Kidney (tissue), 14 donors: ENCODE results near the gene VPS13A. TPM values are rescaled to one million over a fixed set of nuclear protein-coding genes. Genes with fewer than 3 reads are reported as not detected.

Source experiments
- DNase-seq, 5 donors: peaks; one replicate each; pipeline ENCODE4 v3.0.0-alpha.2; 2013 to 2020
- FAIRE-seq: peaks from 2 replicates; lab custom pipeline; 2012; peaks lifted over from hg19 to GRCh38; lab: Jason Lieb, UNC
- H3K27ac ChIP-seq, 2 donors: one replicate each; pipeline ENCODE4 v1.7.0; 2013; ENCODE audit warnings: low read depth in 2 of 2, low read length in 2 of 2, inconsistent platforms in 1 of 2
- H3K27me3 ChIP-seq: one replicate; pipeline ENCODE4 v1.7.1; 2013; ENCODE audit warnings: low read length, inconsistent platforms; ENCODE audit not compliant: control insufficient read depth, insufficient read depth
- H3K36me3 ChIP-seq, 3 donors: one replicate each; pipeline versions ENCODE4 v1.7.0 to v1.7.1; 2013; ENCODE audit warnings: low read length in 3 of 3, control low read depth in 1 of 3, inconsistent platforms in 1 of 3; ENCODE audit not compliant: insufficient read depth in 3 of 3, control insufficient read depth in 2 of 3
- H3K4me1 ChIP-seq, 3 donors: one replicate each; pipeline versions ENCODE4 v1.7.0 to v1.7.1; 2013; ENCODE audit warnings: low read length in 3 of 3, inconsistent platforms in 1 of 3, low read depth in 1 of 3; ENCODE audit not compliant: control insufficient read depth in 2 of 3, insufficient read depth in 2 of 3
- H3K4me3 ChIP-seq, 3 donors: one replicate each; pipeline versions ENCODE4 v1.7.0 to v1.8.1; 2013; ENCODE audit warnings: low read length in 3 of 3, control low read depth in 1 of 3, inconsistent platforms in 1 of 3
- H3K9ac ChIP-seq, 3 donors: one replicate each; pipeline versions ENCODE4 v1.7.0 to v1.7.1; 2013; ENCODE audit warnings: low read length in 3 of 3, control low read depth in 1 of 3, inconsistent platforms in 1 of 3
- H3K9me3 ChIP-seq, 3 donors: one replicate each; pipeline versions ENCODE4 v1.7.0 to v1.7.1; 2013; ENCODE audit warnings: low read length in 3 of 3, control low read depth in 1 of 3, inconsistent platforms in 1 of 3; ENCODE audit not compliant: control insufficient read depth in 2 of 3, insufficient read depth in 1 of 3
- CTCF ChIP-seq: IDR thresholded peaks from 3 replicates; pipeline ENCODE4 v1.5.1; 2012; ENCODE audit warnings: mild to moderate bottlenecking, moderate library complexity, borderline replicate concordance; ENCODE audit not compliant: insufficient read depth; ENCODE audit errors: extremely low read depth
- intact Hi-C: fragments of 100-400 bp; cut with DNase I; formaldehyde crosslinking; loops from one replicate; pipeline ENCODE4 v1.11.1; 2022
- polyA plus RNA-seq: library from polyadenylated mRNA; stranded (reverse); fragments of 350-450 nt; fragmentation: Illumina TruSeq; extraction: RNeasy Lipid Tissue Mini Kit (QIAGEN cat#74804); gene quantifications from one replicate; pipeline ENCODE4 v1.2.3, GENCODE V29; 2014; ENCODE audit warnings: low read depth, low replicate concordance; ENCODE audit not compliant: insufficient read depth
- total RNA-seq: library from RNA; stranded (reverse); fragmentation: NEBNext Ultra II Directional; extraction: Animal tissue kit (Norgen Biotek cat#: 25700); gene quantifications from one replicate; pipeline ENCODE4 v1.2.1, GENCODE V29; 2021
- donor health status: control.
- donor health status: control.
- donor health status: control.
- donor health status: control.
- donor health status: control.
- donor health status: DM: yes; HTN: yes; CAD: no.
- donor health status: Normal renal cell carcinoma (clear cell type).

VPS13A gene
- total and polyA plus RNA-seq, 2 donors from 2014 or later = 10.1 to 32.1 TPM

GRCh38 chr9:77183581-77183980 lies 6.2 kb downstream of the VPS13A start:
- H3K9ac ChIP-seq = no peak overlapping the region
- H3K4me3 ChIP-seq = no peak overlapping the region
- TF ChIP-seq CTCF = no peak
- FAIRE-seq (no peak), DNase-seq (no peak)
- H3K27me3 ChIP-seq = no peaks in the 10 kb centered on the region
- H3K4me1 ChIP-seq = peaks cover 0 to 4% (median 0%) of the 10 kb centered on the region in 3 donors
- H3K9me3 ChIP-seq = no peaks in the 10 kb centered on the region
- intact Hi-C loops = no loop called here
- no peaks in the 10 kb centered on the region for H3K36me3 ChIP-seq
- no peak overlapping the region for H3K27ac ChIP-seq

- Histone ChIP-seq H3K4me3 (no peak overlapping the region), H3K9ac (no peak overlapping the region), H3K27ac (no peak overlapping the region), H3K9me3 (no peaks in the 10 kb centered on the region), H3K27me3 (no peaks in the 10 kb centered on the region), H3K4me1 (peaks cover 0 to 4% (median 0%) of the 10 kb centered on the region in 3 donors), H3K36me3 (no peaks in the 10 kb centered on the region)
- FAIRE-seq = no peak
- no peak for DNase-seq
- no peak for TF ChIP-seq CTCF
- intact Hi-C loops = no loop called here
These were observed 10.9 kb downstream of the VPS13A start for GRCh38 chr9:77188242-77188641.

GRCh38 chr9:77194423-77194822 lies 17.1 kb downstream of the VPS13A start:
- Histone ChIP-seq H3K27ac (no peak overlapping the region), H3K9me3 (no peaks in the 10 kb centered on the region), H3K36me3 (no peaks in the 10 kb centered on the region), H3K9ac (no peak overlapping the region), H3K4me3 (no peak overlapping the region), H3K27me3 (no peaks in the 10 kb centered on the region), H3K4me1 (no peaks in the 10 kb centered on the region)
- FAIRE-seq (no peak), DNase-seq (no peak)
- intact Hi-C loops = no loop called here
- TF ChIP-seq CTCF = no peak

- intact Hi-C loops = no loop called here
- Histone ChIP-seq H3K4me3 (no peak overlapping the region), H3K9me3 (no peaks in the 10 kb centered on the region), H3K36me3 (peaks cover 0 to 13% (median 5%) of the 10 kb centered on the region in 3 donors), H3K27me3 (no peaks in the 10 kb centered on the region), H3K9ac (no peak overlapping the region), H3K4me1 (no peaks in the 10 kb centered on the region), H3K27ac (no peak overlapping the region)
- no peak for TF ChIP-seq CTCF
- DNase-seq (peak in 1 of 5 donors; percentile 2), FAIRE-seq (no peak)
These were observed 32.8 kb downstream of the VPS13A start for GRCh38 chr9:77210116-77210515.
